ENCODE data around the gene FXYD1. TPM values are rescaled to one million over a fixed set of nuclear protein-coding genes. Genes with fewer than 3 reads are reported as not detected.

Gene FXYD1
- total and polyA plus RNA-seq, 4 donors: 5.7 to 37.6 (median 22.7) TPM

DNA sequence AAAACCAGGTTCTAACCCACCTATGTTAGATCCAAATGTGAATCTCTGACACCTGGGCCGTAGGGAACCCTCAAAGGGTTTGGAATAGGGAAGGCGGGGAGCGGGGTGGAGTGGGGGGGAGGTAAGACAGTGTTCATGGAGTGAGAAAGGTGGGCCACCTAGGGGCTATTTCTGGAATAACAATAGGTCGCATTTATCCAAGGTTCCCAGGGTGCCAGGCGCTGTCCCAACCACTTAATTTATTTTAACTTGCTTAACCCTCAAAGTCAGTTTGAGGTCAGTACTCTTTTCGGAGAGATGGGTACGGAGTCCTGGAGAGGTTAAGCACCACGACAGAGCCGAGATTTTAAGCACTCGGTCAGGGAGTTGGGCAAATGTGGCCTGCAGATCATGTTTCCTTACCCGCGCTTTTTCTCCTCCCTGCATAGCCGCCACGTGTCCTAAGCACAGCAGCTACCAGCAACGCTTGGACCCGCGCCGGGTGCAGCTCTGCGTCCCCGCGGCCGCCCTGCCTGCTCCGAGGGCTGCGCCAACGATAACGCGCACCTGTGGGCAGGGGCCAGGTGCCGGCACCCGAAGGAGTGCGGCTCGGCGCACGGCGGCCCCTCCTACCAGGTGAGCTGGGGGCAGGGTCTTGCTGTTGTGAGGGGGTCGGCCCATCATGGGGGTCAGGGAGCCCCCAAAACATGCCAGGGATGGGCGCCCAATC lies 48.0 kb upstream of the FXYD1 start:
- DNase-seq: peak; percentile 57 to 74 (median 63)
- Histone ChIP-seq H3K9ac (ENCODE audit: insufficient read depth in 1 of 2, low read length in 2 of 2) (no peak overlapping the region), H3K4me1 (ENCODE audit: control insufficient read depth in 5 of 5, insufficient read depth in 5 of 5, low read length in 5 of 5) (peaks cover 0 to 4% (median 0%) of the 10 kb centered on the region in 5 donors), H3K4me3 (no peak overlapping the region), H3K27me3 (ENCODE audit: control insufficient read depth in 3 of 3, insufficient read depth in 3 of 3, low read length in 2 of 3) (peaks cover 0 to 3% (median 0%) of the 10 kb centered on the region in 3 donors), H3K27ac (ENCODE audit: low read depth in 1 of 2, low read length in 1 of 2) (no peak overlapping the region), H3K9me3 (ENCODE audit: control insufficient read depth in 4 of 4, insufficient read depth in 3 of 4, low read length in 3 of 4) (no peaks in the 10 kb centered on the region), H3K36me3 (ENCODE audit: control insufficient read depth in 4 of 4, insufficient read depth in 4 of 4, low read length in 4 of 4) (no peaks in the 10 kb centered on the region)
- peak; percentile 77 for ATAC-seq (ENCODE audit: insufficient read depth, low FRiP score)
- WGBS, 2 donors: 11 to 14% methylated on average over 36 of the region's 36 CpGs
- TF ChIP-seq CTCF (IDR thresholded peaks at IDR 0.05; ENCODE audit: control extremely low read depth, extremely low read depth): peak; percentile 37

DNA sequence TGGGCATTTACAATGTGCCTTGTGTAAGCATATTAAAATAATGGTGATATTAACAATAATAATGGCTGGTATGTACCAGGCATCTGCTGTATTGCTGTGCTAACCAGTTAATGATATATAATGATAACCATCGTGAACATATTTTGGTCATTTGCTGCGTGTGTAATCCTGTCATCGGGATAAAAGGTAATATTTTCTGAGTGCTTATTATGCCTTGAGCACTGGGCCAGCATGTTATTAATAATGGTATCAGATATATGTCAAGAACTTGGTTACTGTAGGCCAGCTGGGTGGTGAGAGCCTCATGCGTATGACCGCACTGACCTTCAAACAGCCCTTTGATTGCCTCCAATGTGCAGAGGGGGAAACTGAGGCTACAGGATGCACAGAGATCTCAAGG lies 45.2 kb upstream of the FXYD1 start:
- Histone ChIP-seq H3K4me1 (ENCODE audit: control insufficient read depth in 5 of 5, insufficient read depth in 5 of 5, low read length in 5 of 5) (peaks cover 0 to 4% (median 0%) of the 10 kb centered on the region in 5 donors), H3K27me3 (ENCODE audit: control insufficient read depth in 3 of 3, insufficient read depth in 3 of 3, low read length in 2 of 3) (peaks cover 0 to 3% (median 0%) of the 10 kb centered on the region in 3 donors), H3K36me3 (ENCODE audit: control insufficient read depth in 4 of 4, insufficient read depth in 4 of 4, low read length in 4 of 4) (no peaks in the 10 kb centered on the region), H3K9ac (ENCODE audit: insufficient read depth in 1 of 2, low read length in 2 of 2) (no peak overlapping the region), H3K4me3 (no peak overlapping the region), H3K27ac (ENCODE audit: low read depth in 1 of 2, low read length in 1 of 2) (no peak overlapping the region), H3K9me3 (ENCODE audit: control insufficient read depth in 4 of 4, insufficient read depth in 3 of 4, low read length in 3 of 4) (no peaks in the 10 kb centered on the region)
- 95 to 97% methylated on average over 5 of the region's 5 CpGs for WGBS, 2 donors
- DNase-seq: no peak
- TF ChIP-seq CTCF (IDR thresholded peaks at IDR 0.05; ENCODE audit: control extremely low read depth, extremely low read depth): no peak
- no peak for ATAC-seq (ENCODE audit: insufficient read depth, low FRiP score)

- Histone ChIP-seq H3K4me1 (ENCODE audit: control insufficient read depth in 5 of 5, insufficient read depth in 5 of 5, low read length in 5 of 5) (peaks cover 0 to 4% (median 0%) of the 10 kb centered on the region in 5 donors), H3K36me3 (ENCODE audit: control insufficient read depth in 4 of 4, insufficient read depth in 4 of 4, low read length in 4 of 4) (no peaks in the 10 kb centered on the region), H3K9ac (ENCODE audit: insufficient read depth in 1 of 2, low read length in 2 of 2) (no peak overlapping the region), H3K27me3 (ENCODE audit: control insufficient read depth in 3 of 3, insufficient read depth in 3 of 3, low read length in 2 of 3) (peaks cover 0 to 3% (median 0%) of the 10 kb centered on the region in 3 donors), H3K4me3 (no peak overlapping the region), H3K9me3 (ENCODE audit: control insufficient read depth in 4 of 4, insufficient read depth in 3 of 4, low read length in 3 of 4) (no peaks in the 10 kb centered on the region), H3K27ac (ENCODE audit: low read depth in 1 of 2, low read length in 1 of 2) (no peak overlapping the region)
- DNase-seq: no peak
- no peak for TF ChIP-seq CTCF (IDR thresholded peaks at IDR 0.05; ENCODE audit: control extremely low read depth, extremely low read depth)
- WGBS, 2 donors: 85 to 90% methylated on average over 10 to 11 of the region's 11 CpGs
- no peak for ATAC-seq (ENCODE audit: insufficient read depth, low FRiP score)
Observed at GRCh38 chr19:35093941-35094647, 44.5 kb upstream of the FXYD1 start.

Measured in lung (tissue), 12 donors.